Skeletal muscle tissue (tissue), 4 donors: Measurements from ENCODE around the gene PTMS. TPM values are rescaled to one million over a fixed set of nuclear protein-coding genes. Genes with fewer than 3 reads are reported as not detected.

Experiments
- H3K27ac ChIP-seq: one replicate; pipeline ENCODE4 v1.7.0; 2013; ENCODE audit warnings: mild to moderate bottlenecking, low read depth, low read length, inconsistent platforms
- H3K27me3 ChIP-seq, 3 donors: one replicate each; pipeline ENCODE4 v1.7.0; 2013; ENCODE audit warnings: low read length in 3 of 3; ENCODE audit not compliant: control insufficient read depth in 3 of 3, insufficient read depth in 3 of 3
- H3K36me3 ChIP-seq, 3 donors: one replicate each; pipeline ENCODE4 v1.7.0; 2013; ENCODE audit warnings: low read length in 3 of 3; ENCODE audit not compliant: control insufficient read depth in 3 of 3, insufficient read depth in 3 of 3
- H3K4me1 ChIP-seq, 3 donors: one replicate each; pipeline ENCODE4 v1.7.0; 2013; ENCODE audit warnings: low read length in 3 of 3, mild to moderate bottlenecking in 3 of 3; ENCODE audit not compliant: control insufficient read depth in 3 of 3, insufficient read depth in 3 of 3
- H3K4me3 ChIP-seq, 3 donors: one replicate each; pipeline ENCODE4 v1.7.0; 2013; ENCODE audit warnings: low read length in 3 of 3
- H3K9ac ChIP-seq, 3 donors: one replicate each; pipeline ENCODE4 v1.7.0; 2013; ENCODE audit warnings: low read length in 3 of 3, mild to moderate bottlenecking in 3 of 3, moderate library complexity in 2 of 3, low read depth in 1 of 3
- H3K9me3 ChIP-seq, 3 donors: one replicate each; pipeline ENCODE4 v1.7.0; 2013; ENCODE audit warnings: low read length in 3 of 3; ENCODE audit not compliant: control insufficient read depth in 3 of 3
- total RNA-seq: library from RNA; depleted of rRNA; stranded (reverse); fragments of >200 nt; gene quantifications from one replicate; pipeline ENCODE4 v1.2.3, GENCODE V29; 2014
- donor health status: Osteomylitis.

The PTMS gene
- total RNA-seq, 1 donor from 2014 or later: 40.2 TPM

DNA sequence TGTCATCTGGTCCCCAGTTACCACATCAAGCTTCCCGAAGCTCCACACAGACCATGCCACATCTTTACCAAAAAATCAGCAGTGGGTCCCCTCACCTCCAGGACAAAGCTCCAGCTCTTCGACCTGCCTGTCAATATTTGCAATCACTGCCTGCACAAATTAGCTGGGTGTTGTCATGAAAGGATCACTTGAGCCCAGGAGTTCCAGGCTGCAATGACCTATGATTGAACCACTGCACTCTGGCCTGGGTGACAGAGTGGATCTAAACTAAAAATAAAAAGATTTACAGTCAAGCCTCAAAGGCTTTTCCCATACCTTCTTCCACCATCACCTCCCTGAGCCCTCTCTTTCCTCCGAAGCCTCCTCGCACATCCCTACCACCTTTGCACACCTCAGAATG lies 30.4 kb downstream of the PTMS start:
- Histone ChIP-seq H3K27me3 (peaks cover 3 to 9% (median 6%) of the 10 kb centered on the region in 3 donors), H3K9me3 (no peaks in the 10 kb centered on the region), H3K36me3 (no peaks in the 10 kb centered on the region), H3K27ac (no peak overlapping the region), H3K4me3 (no peak overlapping the region), H3K4me1 (peaks cover 0 to 2% (median 0%) of the 10 kb centered on the region in 3 donors), H3K9ac (no peak overlapping the region)

DNA sequence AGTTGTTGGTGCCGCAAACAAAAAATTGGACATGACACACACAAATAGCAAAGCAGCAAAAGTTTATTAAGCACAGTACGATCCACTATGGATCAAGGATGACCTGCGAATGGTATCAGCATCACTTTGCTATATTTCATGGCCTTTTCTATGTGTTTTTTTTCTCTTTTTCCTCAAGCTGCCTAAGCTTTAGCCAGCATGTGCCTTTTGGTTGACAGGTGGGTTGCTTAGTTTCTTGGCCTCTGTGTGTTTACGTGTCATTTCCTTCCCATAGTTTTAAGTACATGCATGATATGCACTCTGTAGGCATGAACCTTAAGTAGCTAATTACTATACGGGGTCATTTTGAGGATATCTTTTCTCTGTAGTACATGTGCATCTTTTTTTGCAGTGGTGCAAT lies 33.0 kb downstream of the PTMS start:
- Histone ChIP-seq H3K4me1 (no peaks in the 10 kb centered on the region), H3K4me3 (no peak overlapping the region), H3K9ac (no peak overlapping the region), H3K27me3 (peaks cover 0 to 6% (median 5%) of the 10 kb centered on the region in 3 donors), H3K36me3 (no peaks in the 10 kb centered on the region), H3K9me3 (no peaks in the 10 kb centered on the region), H3K27ac (no peak overlapping the region)

DNA sequence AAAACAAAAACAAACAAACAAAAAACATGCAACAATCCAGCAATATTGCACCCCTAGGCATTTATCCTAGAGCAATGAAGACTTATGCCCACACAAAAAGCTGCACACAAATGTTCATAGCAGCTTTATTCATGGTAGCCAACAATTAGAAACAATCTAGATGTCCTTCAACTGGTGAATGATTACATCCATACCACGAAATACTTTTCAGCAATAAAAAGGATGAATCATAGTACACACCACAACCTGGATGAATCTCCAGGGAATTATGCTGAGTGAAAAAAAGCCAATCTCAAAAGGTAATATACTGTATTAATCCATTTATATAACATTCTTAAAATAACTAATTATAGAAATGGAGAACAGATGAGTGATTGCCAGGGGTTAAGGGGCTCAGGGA lies 41.0 kb downstream of the PTMS start:
- H3K4me1 ChIP-seq: no peaks in the 10 kb centered on the region
- H3K9ac ChIP-seq: no peak overlapping the region
- no peaks in the 10 kb centered on the region for H3K9me3 ChIP-seq
- no peaks in the 10 kb centered on the region for H3K36me3 ChIP-seq
- no peaks in the 10 kb centered on the region for H3K27me3 ChIP-seq
- no peak overlapping the region for H3K4me3 ChIP-seq
- H3K27ac ChIP-seq: no peak overlapping the region

- Histone ChIP-seq H3K9me3 (no peaks in the 10 kb centered on the region), H3K36me3 (no peaks in the 10 kb centered on the region), H3K27me3 (peaks cover 0 to 3% (median 0%) of the 10 kb centered on the region in 3 donors), H3K4me1 (no peaks in the 10 kb centered on the region), H3K9ac (no peak overlapping the region), H3K27ac (no peak overlapping the region), H3K4me3 (no peak overlapping the region)
These were observed 42.9 kb downstream of the PTMS start for GRCh38 chr12:6809056-6809455.

DNA sequence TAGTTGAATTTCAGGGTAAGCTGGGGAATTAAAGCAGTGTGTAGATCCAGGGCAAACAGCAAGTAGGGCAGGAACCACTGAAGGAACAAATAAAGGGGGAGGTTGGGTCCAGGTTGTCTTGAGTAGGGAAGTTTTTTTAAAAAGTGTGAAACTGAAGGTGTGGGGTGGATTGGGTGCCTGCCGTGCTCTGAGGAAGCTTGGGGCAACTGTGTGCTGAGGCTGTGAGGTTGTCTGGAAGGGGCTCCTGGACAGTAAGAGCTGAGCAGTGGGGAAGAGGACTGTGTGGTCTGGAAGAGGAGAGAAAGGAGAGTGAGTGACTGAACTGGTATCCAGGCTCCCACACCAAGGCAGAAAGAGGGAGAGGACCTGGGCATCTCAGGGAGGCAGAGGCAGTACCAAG lies 44.6 kb downstream of the PTMS start:
- Histone ChIP-seq H3K9ac (no peak overlapping the region), H3K4me1 (no peaks in the 10 kb centered on the region), H3K27ac (no peak overlapping the region), H3K36me3 (no peaks in the 10 kb centered on the region), H3K4me3 (no peak overlapping the region), H3K27me3 (peaks cover 0 to 14% (median 9%) of the 10 kb centered on the region in 3 donors), H3K9me3 (no peaks in the 10 kb centered on the region)

GRCh38 chr12:6813363-6813762 lies 47.2 kb downstream of the PTMS start:
- Histone ChIP-seq H3K4me3 (no peak overlapping the region), H3K9me3 (no peaks in the 10 kb centered on the region), H3K27ac (no peak overlapping the region), H3K36me3 (no peaks in the 10 kb centered on the region), H3K4me1 (no peaks in the 10 kb centered on the region), H3K9ac (no peak overlapping the region), H3K27me3 (peaks cover 0 to 14% (median 9%) of the 10 kb centered on the region in 3 donors)

DNA sequence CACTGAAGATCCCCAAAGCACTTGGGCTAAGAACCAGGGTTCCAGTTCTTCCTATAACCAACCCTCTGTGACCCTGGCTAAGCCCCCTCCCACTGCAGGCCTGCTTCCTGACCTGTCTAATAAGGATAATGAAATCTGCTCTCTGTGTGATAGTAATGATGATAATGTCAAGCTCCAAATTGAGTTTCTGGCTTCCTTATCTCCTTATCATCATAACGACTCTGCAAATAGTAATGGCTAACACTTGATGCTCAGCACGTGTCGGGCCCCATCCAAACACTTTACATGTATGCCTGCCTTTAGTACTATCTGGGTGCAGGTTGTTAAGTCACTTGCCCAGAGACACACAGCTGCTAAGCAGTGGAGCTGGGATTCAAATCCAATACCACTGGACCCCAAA lies 50.4 kb downstream of the PTMS start:
- Histone ChIP-seq H3K9ac (no peak overlapping the region), H3K36me3 (no peaks in the 10 kb centered on the region), H3K4me1 (peaks cover 0 to 6% (median 5%) of the 10 kb centered on the region in 3 donors), H3K4me3 (no peak overlapping the region), H3K27me3 (peaks cover 6 to 28% (median 9%) of the 10 kb centered on the region in 3 donors), H3K27ac (no peak overlapping the region), H3K9me3 (no peaks in the 10 kb centered on the region)

DNA sequence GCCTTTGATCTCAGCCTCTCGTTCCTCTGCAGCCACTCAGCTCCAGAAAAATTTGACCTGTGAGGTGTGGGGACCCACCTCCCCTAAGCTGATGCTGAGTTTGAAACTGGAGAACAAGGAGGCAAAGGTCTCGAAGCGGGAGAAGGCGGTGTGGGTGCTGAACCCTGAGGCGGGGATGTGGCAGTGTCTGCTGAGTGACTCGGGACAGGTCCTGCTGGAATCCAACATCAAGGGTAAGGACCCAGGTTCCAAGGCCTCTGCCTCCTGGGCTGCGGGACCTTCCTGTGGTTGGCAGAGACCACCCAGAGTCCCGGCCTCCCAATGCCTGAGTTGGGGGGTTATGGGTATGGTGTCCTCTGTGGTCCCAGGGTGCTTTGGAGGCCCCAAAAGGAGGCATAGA lies 50.9 kb downstream of the PTMS start:
- Histone ChIP-seq H3K36me3 (no peaks in the 10 kb centered on the region), H3K9ac (no peak overlapping the region), H3K9me3 (no peaks in the 10 kb centered on the region), H3K4me3 (no peak overlapping the region), H3K27ac (no peak overlapping the region), H3K4me1 (peaks cover 3 to 10% (median 9%) of the 10 kb centered on the region in 3 donors), H3K27me3 (peaks cover 9 to 32% (median 10%) of the 10 kb centered on the region in 3 donors)

DNA sequence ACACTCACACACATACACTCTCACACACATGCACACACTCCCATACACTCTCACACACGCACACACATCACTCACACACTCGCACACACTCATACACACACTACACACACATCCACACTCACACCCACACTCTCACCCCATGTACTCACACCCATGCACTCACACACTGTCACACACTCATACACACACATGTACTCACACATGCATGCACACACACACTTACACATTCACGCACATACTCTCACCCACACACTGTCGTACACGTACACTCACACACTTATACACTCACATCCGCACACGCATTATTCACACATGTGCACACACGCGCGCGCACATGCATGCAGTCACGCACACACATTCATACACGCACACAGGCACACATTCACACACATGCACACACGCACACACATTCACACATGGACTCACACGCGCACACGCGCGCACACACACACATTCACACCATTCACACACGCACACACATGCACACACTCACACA lies 51.5 kb downstream of the PTMS start:
- Histone ChIP-seq H3K27me3 (peaks cover 13 to 38% (median 13%) of the 10 kb centered on the region in 3 donors), H3K4me1 (peaks cover 7 to 14% (median 11%) of the 10 kb centered on the region in 3 donors), H3K4me3 (no peak overlapping the region), H3K9me3 (no peaks in the 10 kb centered on the region), H3K36me3 (no peaks in the 10 kb centered on the region), H3K27ac (no peak overlapping the region), H3K9ac (no peak overlapping the region)

DNA sequence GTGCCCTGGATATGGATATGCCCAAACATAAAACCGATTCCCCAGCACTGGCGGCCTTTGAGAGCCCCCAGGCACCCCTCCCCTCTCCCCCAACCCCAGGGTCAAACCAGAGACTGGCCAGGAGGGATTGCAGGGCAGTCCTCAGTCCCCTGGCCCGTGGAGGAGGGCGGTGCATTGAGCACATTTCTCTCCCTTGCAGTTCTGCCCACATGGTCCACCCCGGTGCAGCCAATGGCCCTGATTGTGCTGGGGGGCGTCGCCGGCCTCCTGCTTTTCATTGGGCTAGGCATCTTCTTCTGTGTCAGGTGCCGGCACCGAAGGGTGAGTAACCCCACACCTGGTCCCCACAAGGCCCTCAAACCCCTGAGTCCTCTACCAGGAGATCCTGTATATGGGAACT lies 52.1 kb downstream of the PTMS start:
- H3K9ac ChIP-seq: no peak overlapping the region
- H3K27ac ChIP-seq: no peak overlapping the region
- no peaks in the 10 kb centered on the region for H3K36me3 ChIP-seq
- H3K4me3 ChIP-seq: no peak overlapping the region
- H3K27me3 ChIP-seq: peaks cover 17 to 43% (median 17%) of the 10 kb centered on the region in 3 donors
- H3K4me1 ChIP-seq: peaks cover 7 to 14% (median 11%) of the 10 kb centered on the region in 3 donors
- H3K9me3 ChIP-seq: no peaks in the 10 kb centered on the region
